ENCODE data around the gene PITPNB. TPM values are rescaled to one million over a fixed set of nuclear protein-coding genes. Genes with fewer than 3 reads are reported as not detected.

Gene PITPNB
- total RNA-seq, 1 experiment from 2014 or later: 70.7 TPM

DNA sequence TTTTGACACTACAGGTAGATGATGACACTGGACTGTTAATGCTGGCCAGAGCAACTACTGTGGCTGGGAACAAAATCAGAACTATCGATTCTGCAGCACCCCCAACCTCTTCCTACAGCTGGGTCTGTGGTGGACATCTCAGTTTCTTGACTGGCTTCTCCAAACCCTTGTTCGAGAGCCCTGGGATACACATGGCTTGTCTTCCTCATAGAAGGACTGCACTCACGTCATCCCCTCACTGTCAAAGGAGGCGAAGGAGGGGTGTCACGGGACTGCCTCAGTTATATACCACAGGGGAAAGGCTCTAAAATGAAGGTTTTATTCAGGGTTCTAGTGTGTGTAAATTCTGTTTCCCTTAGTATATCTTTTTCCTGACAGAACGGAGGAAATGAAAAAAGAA is 44.9 kb downstream of the PITPNB start (continued):
- TF ChIP-seq, protein P1, sequence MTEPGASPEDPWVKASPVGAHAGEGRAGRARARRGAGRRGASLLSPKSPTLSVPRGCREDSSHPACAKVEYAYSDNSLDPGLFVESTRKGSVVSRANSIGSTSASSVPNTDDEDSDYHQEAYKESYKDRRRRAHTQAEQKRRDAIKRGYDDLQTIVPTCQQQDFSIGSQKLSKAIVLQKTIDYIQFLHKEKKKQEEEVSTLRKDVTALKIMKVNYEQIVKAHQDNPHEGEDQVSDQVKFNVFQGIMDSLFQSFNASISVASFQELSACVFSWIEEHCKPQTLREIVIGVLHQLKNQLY (CRISPR knock-in tag; IDR thresholded peaks at IDR 0.05): no peak
- TF ChIP-seq AFF4 (CRISPR knock-in tag; IDR thresholded peaks at IDR 0.05; ENCODE audit: borderline replicate concordance): no peak
- no peak for TF ChIP-seq E2F4 (CRISPR knock-in tag; IDR thresholded peaks at IDR 0.05; ENCODE audit: borderline replicate concordance, low read depth)

DNA sequence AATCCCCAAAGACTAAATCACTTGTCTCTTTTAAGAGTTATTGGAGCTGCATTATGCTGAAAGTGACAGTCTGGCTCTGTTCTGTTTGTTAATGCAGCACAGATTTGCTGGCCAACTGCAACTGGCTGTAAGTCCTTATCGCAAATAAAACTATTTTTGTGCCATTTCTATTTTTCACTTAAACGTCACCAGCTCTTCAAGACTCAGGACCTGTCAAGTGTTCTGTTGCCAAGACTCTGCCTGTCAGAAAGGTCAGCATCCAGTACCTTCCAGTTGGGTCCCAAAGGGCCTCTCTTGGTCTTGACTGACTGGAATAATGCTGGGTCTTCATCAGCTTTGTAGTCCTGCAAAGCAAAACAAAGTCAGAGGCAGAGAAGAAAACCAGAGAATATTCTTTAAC is 45.6 kb downstream of the PITPNB start:
- TF ChIP-seq SMAD4 (CRISPR knock-in tag; IDR thresholded peaks at IDR 0.05) (no peak), PREB (CRISPR knock-in tag; IDR thresholded peaks at IDR 0.05; ENCODE audit: borderline replicate concordance) (no peak), FOXK1 (CRISPR knock-in tag; IDR thresholded peaks at IDR 0.05) (no peak), CBFB (CRISPR knock-in tag; IDR thresholded peaks at IDR 0.05; ENCODE audit: low read depth) (no peak), ZNF671 (CRISPR knock-in tag; IDR thresholded peaks at IDR 0.05) (no peak), ETV6 (CRISPR knock-in tag; IDR thresholded peaks at IDR 0.05) (no peak), IRF1 (CRISPR knock-in tag; IDR thresholded peaks at IDR 0.05) (no peak), ZNF396 (CRISPR knock-in tag; IDR thresholded peaks at IDR 0.05; ENCODE audit: borderline replicate concordance) (no peak), RORB (CRISPR knock-in tag; IDR thresholded peaks at IDR 0.05) (no peak), GRHL2 (CRISPR knock-in tag; IDR thresholded peaks at IDR 0.05; ENCODE audit: insufficient replicate concordance, severe bottlenecking) (no peak), JAZF1 (CRISPR knock-in tag; IDR thresholded peaks at IDR 0.05) (no peak)
- TF ChIP-seq, protein P2, sequence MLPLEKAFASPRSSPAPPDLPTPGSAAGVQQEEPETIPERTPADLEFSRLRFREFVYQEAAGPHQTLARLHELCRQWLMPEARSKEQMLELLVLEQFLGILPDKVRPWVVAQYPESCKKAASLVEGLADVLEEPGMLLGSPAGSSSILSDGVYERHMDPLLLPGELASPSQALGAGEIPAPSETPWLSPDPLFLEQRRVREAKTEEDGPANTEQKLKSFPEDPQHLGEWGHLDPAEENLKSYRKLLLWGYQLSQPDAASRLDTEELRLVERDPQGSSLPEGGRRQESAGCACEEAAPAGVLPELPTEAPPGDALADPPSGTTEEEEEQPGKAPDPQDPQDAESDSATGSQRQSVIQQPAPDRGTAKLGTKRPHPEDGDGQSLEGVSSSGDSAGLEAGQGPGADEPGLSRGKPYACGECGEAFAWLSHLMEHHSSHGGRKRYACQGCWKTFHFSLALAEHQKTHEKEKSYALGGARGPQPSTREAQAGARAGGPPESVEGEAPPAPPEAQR (CRISPR knock-in tag; IDR thresholded peaks at IDR 0.05): no peak
- TF ChIP-seq, protein P3, sequence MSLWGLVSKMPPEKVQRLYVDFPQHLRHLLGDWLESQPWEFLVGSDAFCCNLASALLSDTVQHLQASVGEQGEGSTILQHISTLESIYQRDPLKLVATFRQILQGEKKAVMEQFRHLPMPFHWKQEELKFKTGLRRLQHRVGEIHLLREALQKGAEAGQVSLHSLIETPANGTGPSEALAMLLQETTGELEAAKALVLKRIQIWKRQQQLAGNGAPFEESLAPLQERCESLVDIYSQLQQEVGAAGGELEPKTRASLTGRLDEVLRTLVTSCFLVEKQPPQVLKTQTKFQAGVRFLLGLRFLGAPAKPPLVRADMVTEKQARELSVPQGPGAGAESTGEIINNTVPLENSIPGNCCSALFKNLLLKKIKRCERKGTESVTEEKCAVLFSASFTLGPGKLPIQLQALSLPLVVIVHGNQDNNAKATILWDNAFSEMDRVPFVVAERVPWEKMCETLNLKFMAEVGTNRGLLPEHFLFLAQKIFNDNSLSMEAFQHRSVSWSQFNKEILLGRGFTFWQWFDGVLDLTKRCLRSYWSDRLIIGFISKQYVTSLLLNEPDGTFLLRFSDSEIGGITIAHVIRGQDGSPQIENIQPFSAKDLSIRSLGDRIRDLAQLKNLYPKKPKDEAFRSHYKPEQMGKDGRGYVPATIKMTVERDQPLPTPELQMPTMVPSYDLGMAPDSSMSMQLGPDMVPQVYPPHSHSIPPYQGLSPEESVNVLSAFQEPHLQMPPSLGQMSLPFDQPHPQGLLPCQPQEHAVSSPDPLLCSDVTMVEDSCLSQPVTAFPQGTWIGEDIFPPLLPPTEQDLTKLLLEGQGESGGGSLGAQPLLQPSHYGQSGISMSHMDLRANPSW (CRISPR knock-in tag; conservative IDR thresholded peaks at IDR 0.05; ENCODE audit: low read depth): no peak
- Mint-ChIP-seq H3K9me3 (no peaks in the 10 kb centered on the region), H3K27ac (no peak overlapping the region), H3K4me1 (peaks cover 34% of the 10 kb centered on the region), H3K27me3 (ENCODE audit: low read depth) (no peaks in the 10 kb centered on the region), H3K4me3 (no peak overlapping the region), H3K36me3 (peaks cover 21% of the 10 kb centered on the region)
- ATAC-seq (no peak), DNase-seq (ENCODE audit: low spot score) (no peak)
- POLR2A ChIA-PET: no interaction called here
- CTCF ChIA-PET: interaction anchor here (0.6 to 1.0 kb wide), 3 partner anchors 10 to 114 kb away, joined by 3 to 4 read pairs (median 3); no protein-coding TSS in a partner anchor

All from WTC11 (cell line).